K562 (cell line): Measurements from ENCODE around the gene TRA2B. TPM values are rescaled to one million over a fixed set of nuclear protein-coding genes. Genes with fewer than 3 reads are reported as not detected.
A peak's percentile ranks its signal among the peaks of the same experiment; 100 is the strongest.

ENCODE experiments used
- ATAC-seq: fragments of 200-7000 bp; cut with Tn5 transposase; 3 replicates; pipeline ENCODE4 v1.9.1; 2020; ENCODE audit warnings: moderate library complexity
- BruUV-seq: library from RNA; stranded (reverse); fragments of 400-500 nt; replicated peaks from 2 replicates; lab custom pipeline; 2021; lab: Mats Ljungman, UMichigan
- CTCF ChIA-PET: fragments of 300-600 bp; formaldehyde crosslinking; extraction: SDS; loops from one replicate; lab custom pipeline; 2021; ENCODE audit warnings: low intra/inter-chr PET ratio; lab: Yijun Ruan, JAX
- POLR2A ChIA-PET: fragments of 300-600, 350-650 bp; sonication (Branson Sonifier 250); formaldehyde crosslinking; extraction: SDS; loops from one replicate; lab custom pipeline; 2021; ENCODE audit warnings: antibody characterized with exemption, inconsistent platforms; lab: Yijun Ruan, JAX
- DNase-seq, 4 experiments: peaks; one replicate each; pipeline versions ENCODE4 v3.0.0 to v3.0.0-alpha.2; 2011 to 2018; ENCODE audit warnings: low spot score in 3 of 4, mixed read lengths in 3 of 4; ENCODE audit errors: extremely low read depth in 1 of 4
- FAIRE-seq: peaks from 2 replicates; lab custom pipeline; 2011; peaks lifted over from hg19 to GRCh38; lab: Jason Lieb, UNC
- H2AFZ ChIP-seq: 2 replicates; pipeline ENCODE4 v1.6.0; 2011; ENCODE audit warnings: low read depth, low read length, control low read depth, inconsistent platforms
- H3K27ac ChIP-seq: fragments of 200-600 bp; 3 replicates; pipeline ENCODE4 v1.8.0; 2011; ENCODE audit warnings: low read depth, mild to moderate bottlenecking, control low read depth, inconsistent platforms, low read length, moderate library complexity, mixed read lengths; ENCODE audit errors: extremely low read depth
- H3K27me3 ChIP-seq, 2 experiments: fragments of 300-600 bp in 1 of 2; 2 replicates in 1 of 2; 3 replicates in 1 of 2; pipeline versions ENCODE4 v1.6.0 to v1.8.0; 2011; ENCODE audit warnings: inconsistent platforms in 2 of 2, low read length in 2 of 2, mild to moderate bottlenecking in 1 of 2, mixed read lengths in 1 of 2, moderate library complexity in 1 of 2; ENCODE audit not compliant: control insufficient read depth in 2 of 2, insufficient read depth in 2 of 2
- H3K36me3 ChIP-seq: fragments of 300-600 bp; 3 replicates; pipeline ENCODE4 v1.8.0; 2011; ENCODE audit warnings: mild to moderate bottlenecking, low read length, inconsistent platforms; ENCODE audit not compliant: control insufficient read depth, insufficient read depth
- H3K4me1 ChIP-seq, 2 experiments: fragments of 200-600 bp in 1 of 2; replicated peaks in 1 of 2; 2 replicates in 1 of 2; 3 replicates in 1 of 2; pipeline versions ENCODE4 v1.5.1 to v1.8.0; 2011; ENCODE audit warnings: inconsistent platforms in 2 of 2, low read length in 2 of 2, mild to moderate bottlenecking in 1 of 2, mixed read lengths in 1 of 2, moderate library complexity in 1 of 2; ENCODE audit not compliant: control insufficient read depth in 2 of 2, insufficient read depth in 2 of 2
- H3K4me2 ChIP-seq: 2 replicates; pipeline ENCODE4 v1.6.1; 2011; ENCODE audit warnings: low read length, control low read depth, inconsistent platforms, mixed read lengths; ENCODE audit not compliant: insufficient read depth
- H3K4me3 ChIP-seq: fragments of 200-600 bp; sonication (generic), shearing (Covaris generic); 2 replicates; pipeline ENCODE4 v1.5.1; 2016; ENCODE audit warnings: control low read depth, inconsistent platforms
- H3K79me2 ChIP-seq: fragments of 200-600 bp; 3 replicates; pipeline ENCODE4 v1.8.0; 2011; ENCODE audit warnings: low read length, inconsistent platforms; ENCODE audit not compliant: control insufficient read depth, insufficient read depth
- H3K9ac ChIP-seq, 2 experiments: 2 replicates each; pipeline versions ENCODE4 v1.6.0 to v1.6.1; 2011; ENCODE audit warnings: low read depth in 2 of 2, low read length in 2 of 2, control low read depth in 1 of 2, inconsistent platforms in 1 of 2, mild to moderate bottlenecking in 1 of 2, mixed read lengths in 1 of 2; ENCODE audit not compliant: insufficient read depth in 1 of 2
- H3K9me1 ChIP-seq: one replicate; pipeline ENCODE4 v1.6.0; 2011; ENCODE audit warnings: inconsistent platforms, mild to moderate bottlenecking, low read length, moderate library complexity; ENCODE audit not compliant: control insufficient read depth, insufficient read depth
- H3K9me3 ChIP-seq: replicated peaks from 2 replicates; pipeline ENCODE4 v1.5.1; 2011; ENCODE audit warnings: low read depth, low read length, inconsistent platforms; ENCODE audit not compliant: control insufficient read depth, insufficient read depth
- H4K20me1 ChIP-seq: replicated peaks from 2 replicates; pipeline ENCODE4 v1.6.1; 2011; ENCODE audit warnings: low read length, inconsistent platforms, mixed read lengths; ENCODE audit not compliant: control insufficient read depth, insufficient read depth
- ELF2 ChIP-seq: fragments of 250-450 bp; sonication (Bioruptor Pico); IDR thresholded peaks from 2 replicates; pipeline ENCODE4 v1.5.0; 2021; ENCODE audit warnings: mild to moderate bottlenecking
- NFIC ChIP-seq: fragments of 450-650 bp; IDR thresholded peaks from 2 replicates; pipeline ENCODE4 v1.6.1; 2017; ENCODE audit warnings: mild to moderate bottlenecking, inconsistent platforms
- PML ChIP-seq: IDR thresholded peaks from 2 replicates; pipeline ENCODE4 v1.6.1; 2012; ENCODE audit warnings: low read length, inconsistent platforms
- POLR2A ChIP-seq: fragments of 450-650 bp; conservative IDR thresholded peaks from 2 replicates; pipeline ENCODE4 v1.6.1; 2016
- WGBS: fragments of 100-300 bp; shearing (Covaris generic); methylation state at CpG from one replicate; pipeline ENCODE4 v1.1.6; 2016; ENCODE audit warnings: low coverage, mixed read lengths; ENCODE audit not compliant: insufficient coverage; ENCODE audit errors: missing lambda C conversion rate; 5-methylcytosine and 5-hydroxymethylcytosine counted together
- in situ Hi-C: fragments of 300-500 bp; cut with MboI; formaldehyde crosslinking; loops from 4 replicates; pipeline ENCODE4 v1.15.0; 2018; ENCODE audit warnings: inconsistent platforms, mixed read lengths
- intact Hi-C: fragments of 100-400 bp; cut with micrococcal nuclease; formaldehyde crosslinking; loops from 2 replicates; pipeline ENCODE4 v1.14.2; 2022
- polyA plus RNA-seq, 8 experiments: library from polyadenylated mRNA; depleted of rRNA in 4 of 8; stranded (reverse) in 5 of 8; unstranded in 3 of 8; fragments of >200 nt; fragmentation: Nextera tagmentation in 2 of 8; fragmentation: Illumina TruSeq in 1 of 8; extraction: Ambion mirVana in 2 of 8; extraction: Trizol in 1 of 8; gene quantifications; 2 replicates each; pipeline versions ENCODE4 v1.2.1 to v1.2.3, GENCODE V29; 2011 to 2014; ENCODE audit warnings: inconsistent platforms in 1 of 8, missing spikeins in 1 of 8
- total RNA-seq, 7 experiments: library from RNA; depleted of rRNA in 6 of 7; stranded (reverse); fragments of >200 nt in 6 of 7; fragmentation: Illumina TruSeq in 2 of 7; extraction: Trizol in 2 of 7; gene quantifications; 2 replicates each; pipeline versions ENCODE4 v1.2.1 to v1.2.3, GENCODE V29; 2011 to 2021; ENCODE audit warnings: low replicate concordance in 1 of 7
- TF ChIP-seq, protein P1 (sequence below): fragments of 150-350 bp; IDR thresholded peaks from 2 replicates; pipeline ENCODE4 v1.6.1; 2014; ENCODE audit warnings: low read depth, mild to moderate bottlenecking, low read length, borderline replicate concordance
- TF ChIP-seq, protein P2 (sequence below), 2 experiments: fragments of 450-650 bp; formaldehyde crosslinking in 1 of 2; IDR thresholded peaks; 2 replicates each; pipeline versions ENCODE4 v1.4.0 to v1.6.1; 2014 to 2020; ENCODE audit warnings: mild to moderate bottlenecking in 2 of 2, borderline replicate concordance in 1 of 2, low read depth in 1 of 2
- TF ChIP-seq, protein P3 (sequence below): IDR thresholded peaks from 2 replicates; pipeline ENCODE4 v1.6.1; 2011; ENCODE audit warnings: borderline replicate concordance, low read depth, mild to moderate bottlenecking, moderate library complexity, low read length; ENCODE audit not compliant: insufficient read depth, poor library complexity, severe bottlenecking

The TRA2B gene
- total and polyA plus RNA-seq, 9 of the 15 experiments (the other 6 are each of a cell fraction or from before 2014, with no cell fraction given) = 105 to 411 (median 278) TPM

DNA sequence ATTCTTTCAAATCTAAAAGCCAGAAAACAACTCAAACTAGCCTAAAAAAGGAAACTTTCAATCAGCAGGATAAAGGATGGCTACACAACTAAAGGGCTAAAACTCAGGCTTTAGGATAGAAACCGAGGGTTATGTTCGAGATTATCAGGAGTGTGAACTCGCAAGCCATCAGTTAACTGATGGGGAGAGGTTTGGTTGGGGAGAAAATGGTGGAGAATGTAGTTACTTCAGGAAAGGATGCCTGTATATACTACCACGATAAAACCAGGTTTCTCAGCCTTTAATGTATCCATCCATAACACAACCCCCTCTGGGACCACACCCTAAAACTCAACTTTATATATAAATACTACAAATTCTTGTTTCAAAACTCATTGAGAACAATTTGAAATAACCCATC is 22.2 kb downstream of the TRA2B start:
- no peak for ATAC-seq
- Histone ChIP-seq H3K36me3 (peaks cover 69% of the 10 kb centered on the region), H4K20me1 (peaks cover 3% of the 10 kb centered on the region; the same call in 1 of the 2 replicates)

More for the DNA sequence above, 22.2 kb downstream of the TRA2B start:
- FAIRE-seq = no peak
- DNase-seq = no peak
- CTCF ChIA-PET = no interaction called here
- no peak overlapping the region for H3K27ac ChIP-seq
- POLR2A ChIA-PET = interaction anchor here (0.7 to 4.1 kb wide), 5 partner anchors 9 to 181 kb away, joined by 3 to 48 read pairs (median 9); no protein-coding TSS in a partner anchor
- H3K27me3 ChIP-seq = no peaks in the 10 kb centered on the region
- peaks cover 11% of the 10 kb centered on the region; the same call in 2 of the 3 replicates for H3K79me2 ChIP-seq
- H3K4me1 ChIP-seq = no peaks in the 10 kb centered on the region
- WGBS = 66% methylated on average over 4 of the region's 4 CpGs
- no peak overlapping the region for H3K4me2 ChIP-seq
- no peak overlapping the region for H3K9ac ChIP-seq
- intact Hi-C loops (no loop called here), in situ Hi-C loops (no loop called here)
- BruUV-seq = no TSS peak
- no peak overlapping the region for H3K4me3 ChIP-seq
- no peak overlapping the region for H2AFZ ChIP-seq
- no peaks in the 10 kb centered on the region for H3K9me1 ChIP-seq
- H3K9me3 ChIP-seq = no peaks in the 10 kb centered on the region
- TF ChIP-seq, protein P1, sequence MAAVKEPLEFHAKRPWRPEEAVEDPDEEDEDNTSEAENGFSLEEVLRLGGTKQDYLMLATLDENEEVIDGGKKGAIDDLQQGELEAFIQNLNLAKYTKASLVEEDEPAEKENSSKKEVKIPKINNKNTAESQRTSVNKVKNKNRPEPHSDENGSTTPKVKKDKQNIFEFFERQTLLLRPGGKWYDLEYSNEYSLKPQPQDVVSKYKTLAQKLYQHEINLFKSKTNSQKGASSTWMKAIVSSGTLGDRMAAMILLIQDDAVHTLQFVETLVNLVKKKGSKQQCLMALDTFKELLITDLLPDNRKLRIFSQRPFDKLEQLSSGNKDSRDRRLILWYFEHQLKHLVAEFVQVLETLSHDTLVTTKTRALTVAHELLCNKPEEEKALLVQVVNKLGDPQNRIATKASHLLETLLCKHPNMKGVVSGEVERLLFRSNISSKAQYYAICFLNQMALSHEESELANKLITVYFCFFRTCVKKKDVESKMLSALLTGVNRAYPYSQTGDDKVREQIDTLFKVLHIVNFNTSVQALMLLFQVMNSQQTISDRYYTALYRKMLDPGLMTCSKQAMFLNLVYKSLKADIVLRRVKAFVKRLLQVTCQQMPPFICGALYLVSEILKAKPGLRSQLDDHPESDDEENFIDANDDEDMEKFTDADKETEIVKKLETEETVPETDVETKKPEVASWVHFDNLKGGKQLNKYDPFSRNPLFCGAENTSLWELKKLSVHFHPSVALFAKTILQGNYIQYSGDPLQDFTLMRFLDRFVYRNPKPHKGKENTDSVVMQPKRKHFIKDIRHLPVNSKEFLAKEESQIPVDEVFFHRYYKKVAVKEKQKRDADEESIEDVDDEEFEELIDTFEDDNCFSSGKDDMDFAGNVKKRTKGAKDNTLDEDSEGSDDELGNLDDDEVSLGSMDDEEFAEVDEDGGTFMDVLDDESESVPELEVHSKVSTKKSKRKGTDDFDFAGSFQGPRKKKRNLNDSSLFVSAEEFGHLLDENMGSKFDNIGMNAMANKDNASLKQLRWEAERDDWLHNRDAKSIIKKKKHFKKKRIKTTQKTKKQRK = no peak
- TF ChIP-seq ELF2 (CRISPR knock-in tag) = no peak
- peak; percentile 22 for TF ChIP-seq POLR2A
- TF ChIP-seq, protein P2, sequence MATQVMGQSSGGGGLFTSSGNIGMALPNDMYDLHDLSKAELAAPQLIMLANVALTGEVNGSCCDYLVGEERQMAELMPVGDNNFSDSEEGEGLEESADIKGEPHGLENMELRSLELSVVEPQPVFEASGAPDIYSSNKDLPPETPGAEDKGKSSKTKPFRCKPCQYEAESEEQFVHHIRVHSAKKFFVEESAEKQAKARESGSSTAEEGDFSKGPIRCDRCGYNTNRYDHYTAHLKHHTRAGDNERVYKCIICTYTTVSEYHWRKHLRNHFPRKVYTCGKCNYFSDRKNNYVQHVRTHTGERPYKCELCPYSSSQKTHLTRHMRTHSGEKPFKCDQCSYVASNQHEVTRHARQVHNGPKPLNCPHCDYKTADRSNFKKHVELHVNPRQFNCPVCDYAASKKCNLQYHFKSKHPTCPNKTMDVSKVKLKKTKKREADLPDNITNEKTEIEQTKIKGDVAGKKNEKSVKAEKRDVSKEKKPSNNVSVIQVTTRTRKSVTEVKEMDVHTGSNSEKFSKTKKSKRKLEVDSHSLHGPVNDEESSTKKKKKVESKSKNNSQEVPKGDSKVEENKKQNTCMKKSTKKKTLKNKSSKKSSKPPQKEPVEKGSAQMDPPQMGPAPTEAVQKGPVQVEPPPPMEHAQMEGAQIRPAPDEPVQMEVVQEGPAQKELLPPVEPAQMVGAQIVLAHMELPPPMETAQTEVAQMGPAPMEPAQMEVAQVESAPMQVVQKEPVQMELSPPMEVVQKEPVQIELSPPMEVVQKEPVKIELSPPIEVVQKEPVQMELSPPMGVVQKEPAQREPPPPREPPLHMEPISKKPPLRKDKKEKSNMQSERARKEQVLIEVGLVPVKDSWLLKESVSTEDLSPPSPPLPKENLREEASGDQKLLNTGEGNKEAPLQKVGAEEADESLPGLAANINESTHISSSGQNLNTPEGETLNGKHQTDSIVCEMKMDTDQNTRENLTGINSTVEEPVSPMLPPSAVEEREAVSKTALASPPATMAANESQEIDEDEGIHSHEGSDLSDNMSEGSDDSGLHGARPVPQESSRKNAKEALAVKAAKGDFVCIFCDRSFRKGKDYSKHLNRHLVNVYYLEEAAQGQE (IDR thresholded peaks at IDR 0.05; ENCODE audit: borderline replicate concordance) = no peak
- TF ChIP-seq, protein P2 (CRISPR knock-in tag; IDR thresholded peaks at IDR 0.05; ENCODE audit: low read depth) = no peak
- TF ChIP-seq PML = 0 out of 2 replicates have a peak, but pooled peaks have one; percentile 10
- TF ChIP-seq NFIC = 0 out of 2 replicates have a peak, but pooled peaks have one; percentile 2
- TF ChIP-seq, protein P3, sequence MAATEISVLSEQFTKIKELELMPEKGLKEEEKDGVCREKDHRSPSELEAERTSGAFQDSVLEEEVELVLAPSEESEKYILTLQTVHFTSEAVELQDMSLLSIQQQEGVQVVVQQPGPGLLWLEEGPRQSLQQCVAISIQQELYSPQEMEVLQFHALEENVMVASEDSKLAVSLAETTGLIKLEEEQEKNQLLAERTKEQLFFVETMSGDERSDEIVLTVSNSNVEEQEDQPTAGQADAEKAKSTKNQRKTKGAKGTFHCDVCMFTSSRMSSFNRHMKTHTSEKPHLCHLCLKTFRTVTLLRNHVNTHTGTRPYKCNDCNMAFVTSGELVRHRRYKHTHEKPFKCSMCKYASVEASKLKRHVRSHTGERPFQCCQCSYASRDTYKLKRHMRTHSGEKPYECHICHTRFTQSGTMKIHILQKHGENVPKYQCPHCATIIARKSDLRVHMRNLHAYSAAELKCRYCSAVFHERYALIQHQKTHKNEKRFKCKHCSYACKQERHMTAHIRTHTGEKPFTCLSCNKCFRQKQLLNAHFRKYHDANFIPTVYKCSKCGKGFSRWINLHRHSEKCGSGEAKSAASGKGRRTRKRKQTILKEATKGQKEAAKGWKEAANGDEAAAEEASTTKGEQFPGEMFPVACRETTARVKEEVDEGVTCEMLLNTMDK = no peak
